ENCODE data around the gene MAP3K7.

MAP3K7 gene

GRCh38 chr6:90598192-90598951 is 11.5 kb upstream of the MAP3K7 start:
- Histone ChIP-seq H3K9ac (ENCODE audit: low read length) (no peak overlapping the region), H3K27me3 (ENCODE audit: control insufficient read depth, insufficient read depth, low read length) (no peaks in the 10 kb centered on the region), H3K4me1 (ENCODE audit: control insufficient read depth, insufficient read depth, low read length) (no peaks in the 10 kb centered on the region), H3K36me3 (ENCODE audit: control insufficient read depth, insufficient read depth, low read length) (no peaks in the 10 kb centered on the region), H3K4me3 (ENCODE audit: low read length) (no peak overlapping the region), H3K27ac (ENCODE audit: low read depth, low read length) (no peak overlapping the region)

GRCh38 chr6:90596967-90597539 is 10.2 kb upstream of the MAP3K7 start:
- H3K27me3 ChIP-seq (ENCODE audit: control insufficient read depth, insufficient read depth, low read length): no peaks in the 10 kb centered on the region
- H3K4me3 ChIP-seq (ENCODE audit: low read length): no peak overlapping the region
- H3K27ac ChIP-seq (ENCODE audit: low read depth, low read length): no peak overlapping the region

GRCh38 chr6:90595854-90596253 is 9.0 kb upstream of the MAP3K7 start:
- Histone ChIP-seq H3K36me3 (ENCODE audit: control insufficient read depth, insufficient read depth, low read length) (no peaks in the 10 kb centered on the region), H3K27ac (ENCODE audit: low read depth, low read length) (no peak overlapping the region), H3K4me1 (ENCODE audit: control insufficient read depth, insufficient read depth, low read length) (no peaks in the 10 kb centered on the region), H3K9ac (ENCODE audit: low read length) (no peak overlapping the region), H3K4me3 (ENCODE audit: low read length) (no peak overlapping the region), H3K27me3 (ENCODE audit: control insufficient read depth, insufficient read depth, low read length) (no peaks in the 10 kb centered on the region)

More at GRCh38 chr6:90596967-90597539, 10.2 kb upstream of the MAP3K7 start:
- no peaks in the 10 kb centered on the region for H3K36me3 ChIP-seq (ENCODE audit: control insufficient read depth, insufficient read depth, low read length)
- no peaks in the 10 kb centered on the region for H3K4me1 ChIP-seq (ENCODE audit: control insufficient read depth, insufficient read depth, low read length)
- no peak overlapping the region for H3K9ac ChIP-seq (ENCODE audit: low read length)

GRCh38 chr6:90586546-90586835 is 381 bp downstream of the MAP3K7 start:
- Histone ChIP-seq H3K4me3 (ENCODE audit: low read length) (peak overlapping the region; percentile 89), H3K27me3 (ENCODE audit: control insufficient read depth, insufficient read depth, low read length) (no peaks in the 10 kb centered on the region), H3K27ac (ENCODE audit: low read depth, low read length) (peak overlapping the region; percentile 93), H3K4me1 (ENCODE audit: control insufficient read depth, insufficient read depth, low read length) (peaks cover 17% of the 10 kb centered on the region), H3K9ac (ENCODE audit: low read length) (peak overlapping the region; percentile 81), H3K36me3 (ENCODE audit: control insufficient read depth, insufficient read depth, low read length) (no peaks in the 10 kb centered on the region)

- Histone ChIP-seq H3K27me3 (ENCODE audit: control insufficient read depth, insufficient read depth, low read length) (no peaks in the 10 kb centered on the region), H3K4me3 (ENCODE audit: low read length) (no peak overlapping the region), H3K36me3 (ENCODE audit: control insufficient read depth, insufficient read depth, low read length) (no peaks in the 10 kb centered on the region), H3K9ac (ENCODE audit: low read length) (no peak overlapping the region), H3K4me1 (ENCODE audit: control insufficient read depth, insufficient read depth, low read length) (peaks cover 17% of the 10 kb centered on the region), H3K27ac (ENCODE audit: low read depth, low read length) (no peak overlapping the region)
Observed at GRCh38 chr6:90584636-90585255, 2.1 kb downstream of the MAP3K7 start.

GRCh38 chr6:90583836-90584481 is 2.9 kb downstream of the MAP3K7 start:
- H3K4me3 ChIP-seq (ENCODE audit: low read length): no peak overlapping the region
- H3K9ac ChIP-seq (ENCODE audit: low read length): no peak overlapping the region
- no peaks in the 10 kb centered on the region for H3K36me3 ChIP-seq (ENCODE audit: control insufficient read depth, insufficient read depth, low read length)
- H3K27ac ChIP-seq (ENCODE audit: low read depth, low read length): no peak overlapping the region
- H3K27me3 ChIP-seq (ENCODE audit: control insufficient read depth, insufficient read depth, low read length): no peaks in the 10 kb centered on the region
- H3K4me1 ChIP-seq (ENCODE audit: control insufficient read depth, insufficient read depth, low read length): peaks cover 17% of the 10 kb centered on the region

GRCh38 chr6:90583179-90583835 is 3.6 kb downstream of the MAP3K7 start:
- H3K27ac ChIP-seq (ENCODE audit: low read depth, low read length): no peak overlapping the region
- H3K27me3 ChIP-seq (ENCODE audit: control insufficient read depth, insufficient read depth, low read length): no peaks in the 10 kb centered on the region
- H3K4me1 ChIP-seq (ENCODE audit: control insufficient read depth, insufficient read depth, low read length): peaks cover 17% of the 10 kb centered on the region
- H3K36me3 ChIP-seq (ENCODE audit: control insufficient read depth, insufficient read depth, low read length): no peaks in the 10 kb centered on the region
- H3K4me3 ChIP-seq (ENCODE audit: low read length): no peak overlapping the region
- no peak overlapping the region for H3K9ac ChIP-seq (ENCODE audit: low read length)

GRCh38 chr6:90581146-90581545 is 5.7 kb downstream of the MAP3K7 start:
- H3K36me3 ChIP-seq (ENCODE audit: control insufficient read depth, insufficient read depth, low read length): no peaks in the 10 kb centered on the region
- no peak overlapping the region for H3K4me3 ChIP-seq (ENCODE audit: low read length)
- H3K27me3 ChIP-seq (ENCODE audit: control insufficient read depth, insufficient read depth, low read length): no peaks in the 10 kb centered on the region
- no peak overlapping the region for H3K27ac ChIP-seq (ENCODE audit: low read depth, low read length)
- H3K4me1 ChIP-seq (ENCODE audit: control insufficient read depth, insufficient read depth, low read length): peaks cover 14% of the 10 kb centered on the region
- no peak overlapping the region for H3K9ac ChIP-seq (ENCODE audit: low read length)

- H3K27ac ChIP-seq (ENCODE audit: low read depth, low read length): no peak overlapping the region
- H3K4me1 ChIP-seq (ENCODE audit: control insufficient read depth, insufficient read depth, low read length): no peaks in the 10 kb centered on the region
- H3K9ac ChIP-seq (ENCODE audit: low read length): no peak overlapping the region
- H3K27me3 ChIP-seq (ENCODE audit: control insufficient read depth, insufficient read depth, low read length): no peaks in the 10 kb centered on the region
- H3K4me3 ChIP-seq (ENCODE audit: low read length): no peak overlapping the region
- H3K36me3 ChIP-seq (ENCODE audit: control insufficient read depth, insufficient read depth, low read length): no peaks in the 10 kb centered on the region
Observed at GRCh38 chr6:90578894-90579549, 7.8 kb downstream of the MAP3K7 start.

- Histone ChIP-seq H3K9ac (ENCODE audit: low read length) (no peak overlapping the region), H3K36me3 (ENCODE audit: control insufficient read depth, insufficient read depth, low read length) (no peaks in the 10 kb centered on the region), H3K27me3 (ENCODE audit: control insufficient read depth, insufficient read depth, low read length) (no peaks in the 10 kb centered on the region), H3K4me3 (ENCODE audit: low read length) (no peak overlapping the region), H3K27ac (ENCODE audit: low read depth, low read length) (no peak overlapping the region), H3K4me1 (ENCODE audit: control insufficient read depth, insufficient read depth, low read length) (no peaks in the 10 kb centered on the region)
Observed at GRCh38 chr6:90575267-90575666, 11.6 kb downstream of the MAP3K7 start.

GRCh38 chr6:90574610-90575009 is 12.3 kb downstream of the MAP3K7 start:
- no peak overlapping the region for H3K27ac ChIP-seq (ENCODE audit: low read depth, low read length)
- no peak overlapping the region for H3K9ac ChIP-seq (ENCODE audit: low read length)

GRCh38 chr6:90573624-90574023 is 13.2 kb downstream of the MAP3K7 start:
- H3K27ac ChIP-seq (ENCODE audit: low read depth, low read length): no peak overlapping the region
- H3K36me3 ChIP-seq (ENCODE audit: control insufficient read depth, insufficient read depth, low read length): no peaks in the 10 kb centered on the region
- H3K27me3 ChIP-seq (ENCODE audit: control insufficient read depth, insufficient read depth, low read length): no peaks in the 10 kb centered on the region
- no peak overlapping the region for H3K9ac ChIP-seq (ENCODE audit: low read length)
- H3K4me3 ChIP-seq (ENCODE audit: low read length): no peak overlapping the region
- H3K4me1 ChIP-seq (ENCODE audit: control insufficient read depth, insufficient read depth, low read length): no peaks in the 10 kb centered on the region

More at GRCh38 chr6:90574610-90575009, 12.3 kb downstream of the MAP3K7 start:
- Histone ChIP-seq H3K27me3 (ENCODE audit: control insufficient read depth, insufficient read depth, low read length) (no peaks in the 10 kb centered on the region), H3K4me3 (ENCODE audit: low read length) (no peak overlapping the region), H3K4me1 (ENCODE audit: control insufficient read depth, insufficient read depth, low read length) (no peaks in the 10 kb centered on the region), H3K36me3 (ENCODE audit: control insufficient read depth, insufficient read depth, low read length) (no peaks in the 10 kb centered on the region)
